Transverse colon (tissue), 4 donors: ENCODE measurements around the gene EMILIN1.

Experiments used
- CTCF ChIP-seq, 5 experiments: fragments of 200-600 bp in 3 of 5; fragments of 450-650 bp in 2 of 5; sonication (generic) in 3 of 5; IDR thresholded peaks; 1 replicate in 2 of 5; 2 replicates in 3 of 5; pipeline ENCODE4 v1.5.1; 2016 to 2017; ENCODE audit warnings: antibody characterized with exemption in 5 of 5, inconsistent platforms in 3 of 5, mild to moderate bottlenecking in 2 of 5, moderate library complexity in 1 of 5
- EP300 ChIP-seq: sonication (generic); formaldehyde crosslinking; IDR thresholded peaks from one replicate; pipeline ENCODE4 v1.6.1; 2017; ENCODE audit warnings: antibody characterized with exemption, low read depth
- POLR2A ChIP-seq: fragments of 450-650 bp; IDR thresholded peaks from one replicate; pipeline ENCODE4 v1.6.1; 2016; ENCODE audit warnings: antibody characterized with exemption, mild to moderate bottlenecking, moderate library complexity
- POLR2AphosphoS5 ChIP-seq, 3 donors: sonication (generic); formaldehyde crosslinking; IDR thresholded peaks; one replicate each; pipeline ENCODE4 v1.6.1; 2016; ENCODE audit warnings: antibody characterized with exemption in 3 of 3

- no peak for TF ChIP-seq CTCF (IDR thresholded peaks at IDR 0.05)
- no peak for TF ChIP-seq POLR2AphosphoS5 (IDR thresholded peaks at IDR 0.05)
- TF ChIP-seq POLR2A: no peak
- no peak for TF ChIP-seq EP300
These were observed 40.3 kb downstream of the EMILIN1 start, which contains the start of gene CGREF1 for GRCh38 chr2:27118525-27119329.
